ENCODE data around the gene ARHGAP27. TPM values are rescaled to one million over a fixed set of nuclear protein-coding genes. Genes with fewer than 3 reads are reported as not detected.
"Not testable (repeated sequence)": the region's sequence is repeated elsewhere in the genome, so short reads cannot be mapped to it uniquely, and the experiment has no call there.

ARHGAP27 gene
- total RNA-seq, 1 donor from 2014 or later = 71.0 TPM

- H3K4me1 ChIP-seq = peaks cover 41% of the 10 kb centered on the region
- DNase-seq; H3K27ac ChIP-seq; ATAC-seq; H3K4me3 ChIP-seq; intact Hi-C loops (cut with DNase I); H3K9me3 ChIP-seq; H3K27me3 ChIP-seq (ENCODE audit: low read depth): not testable (repeated sequence)
- H3K36me3 ChIP-seq = peaks cover 28% of the 10 kb centered on the region
These were observed 11.6 kb upstream of the ARHGAP27 start for GRCh38 chr17:45444301-45444700.

- ATAC-seq; H3K27ac ChIP-seq; H3K9me3 ChIP-seq; H3K4me3 ChIP-seq; intact Hi-C loops (cut with DNase I); DNase-seq; H3K27me3 ChIP-seq (ENCODE audit: low read depth): not testable (repeated sequence)
- Histone ChIP-seq H3K36me3 (peaks cover 34% of the 10 kb centered on the region), H3K4me1 (peaks cover 41% of the 10 kb centered on the region)
These were observed 10.9 kb upstream of the ARHGAP27 start for GRCh38 chr17:45443371-45444260.

GRCh38 chr17:45441526-45442310, 9.0 kb upstream of the ARHGAP27 start:
- Histone ChIP-seq H3K4me1 (peaks cover 30% of the 10 kb centered on the region), H3K9me3 (no peaks in the 10 kb centered on the region), H3K27me3 (ENCODE audit: low read depth) (no peaks in the 10 kb centered on the region), H3K4me3 (no peak overlapping the region), H3K27ac (no peak overlapping the region), H3K36me3 (peaks cover 50% of the 10 kb centered on the region)
- intact Hi-C loops (cut with DNase I) = no loop called here
- no peak for ATAC-seq
- DNase-seq = no peak
- TF ChIP-seq CTCF (IDR thresholded peaks at IDR 0.05) = no peak

- peaks cover 22% of the 10 kb centered on the region for H3K4me1 ChIP-seq
- H3K27me3 ChIP-seq (ENCODE audit: low read depth); intact Hi-C loops (cut with DNase I); H3K9me3 ChIP-seq; ATAC-seq; H3K4me3 ChIP-seq; H3K27ac ChIP-seq; DNase-seq: not testable (repeated sequence)
- peaks cover 57% of the 10 kb centered on the region for H3K36me3 ChIP-seq
These were observed 8.3 kb upstream of the ARHGAP27 start for GRCh38 chr17:45440839-45441515.

GRCh38 chr17:45440161-45440778, 7.6 kb upstream of the ARHGAP27 start:
- intact Hi-C loops (cut with DNase I) = no loop called here
- peak overlapping the region; percentile 39 for H3K27ac ChIP-seq
- H3K36me3 ChIP-seq = peaks cover 57% of the 10 kb centered on the region
- peaks cover 16% of the 10 kb centered on the region for H3K4me1 ChIP-seq
- no peaks in the 10 kb centered on the region for H3K27me3 ChIP-seq (ENCODE audit: low read depth)
- no peak for DNase-seq
- TF ChIP-seq CTCF (IDR thresholded peaks at IDR 0.05) = no peak
- no peaks in the 10 kb centered on the region for H3K9me3 ChIP-seq
- H3K4me3 ChIP-seq = no peak overlapping the region
- peak; percentile 37 to 49 for ATAC-seq

GRCh38 chr17:45438931-45439610, 6.4 kb upstream of the ARHGAP27 start:
- DNase-seq (no peak), ATAC-seq (peak in 1 of 2 donors; percentile 51)
- Histone ChIP-seq H3K36me3 (peaks cover 47% of the 10 kb centered on the region), H3K4me3 (no peak overlapping the region), H3K4me1 (peaks cover 12% of the 10 kb centered on the region), H3K27ac (no peak overlapping the region), H3K27me3 (ENCODE audit: low read depth) (no peaks in the 10 kb centered on the region), H3K9me3 (no peaks in the 10 kb centered on the region)
- intact Hi-C loops (cut with DNase I) = no loop called here
- TF ChIP-seq CTCF (IDR thresholded peaks at IDR 0.05) = no peak

Measured in lower lobe of right lung (tissue), 2 donors.